GM18508 (cell line): ENCODE data around the gene RPS6KA6.
"Not testable (repeated sequence)": the region's sequence is repeated elsewhere in the genome, so short reads cannot be mapped to it uniquely, and the experiment has no call there.

ENCODE experiments used
- ATAC-seq: cut with Tn5 transposase; IDR thresholded peaks from one replicate; pipeline ENCODE4 v1.9.1; 2021; ENCODE audit warnings: moderate number of reproducible peaks; ENCODE audit not compliant: insufficient read depth, unreplicated experiment

Gene RPS6KA6

GRCh38 chrX:84168095-84168494, 19.9 kb downstream of the RPS6KA6 start:
- no peak for ATAC-seq

- no peak for ATAC-seq
These were observed 22.3 kb downstream of the RPS6KA6 start for GRCh38 chrX:84165711-84166110.

GRCh38 chrX:84162401-84162800, 25.6 kb downstream of the RPS6KA6 start:
- no peak for ATAC-seq

GRCh38 chrX:84161641-84162040, 26.4 kb downstream of the RPS6KA6 start:
- ATAC-seq: no peak

- ATAC-seq: no peak
These were observed 27.3 kb downstream of the RPS6KA6 start for GRCh38 chrX:84160736-84161135.

GRCh38 chrX:84156821-84157220, 31.2 kb downstream of the RPS6KA6 start:
- no peak for ATAC-seq

- no peak for ATAC-seq
These were observed 32.1 kb downstream of the RPS6KA6 start for GRCh38 chrX:84155938-84156337.

GRCh38 chrX:84153538-84153937, 34.5 kb downstream of the RPS6KA6 start:
- ATAC-seq: no peak

GRCh38 chrX:84144991-84145390, 43.0 kb downstream of the RPS6KA6 start:
- no peak for ATAC-seq

- no peak for ATAC-seq
These were observed 43.7 kb downstream of the RPS6KA6 start for GRCh38 chrX:84144281-84144680.

- no peak for ATAC-seq
These were observed 55.0 kb downstream of the RPS6KA6 start for GRCh38 chrX:84133023-84133422.

GRCh38 chrX:84123585-84123984, 64.4 kb downstream of the RPS6KA6 start:
- no peak for ATAC-seq

- ATAC-seq: no peak
These were observed 69.2 kb downstream of the RPS6KA6 start for GRCh38 chrX:84118769-84119168.

GRCh38 chrX:84118315-84118714, 69.7 kb downstream of the RPS6KA6 start:
- no peak for ATAC-seq

- ATAC-seq: no peak
These were observed 79.4 kb downstream of the RPS6KA6 start for GRCh38 chrX:84108584-84108983.

GRCh38 chrX:84099120-84099519, 88.9 kb downstream of the RPS6KA6 start:
- ATAC-seq: no peak

- ATAC-seq: not testable (repeated sequence)
These were observed 108.4 kb downstream of the RPS6KA6 start for GRCh38 chrX:84079479-84080197.

GRCh38 chrX:84078991-84079390, 109.0 kb downstream of the RPS6KA6 start:
- no peak for ATAC-seq

GRCh38 chrX:84064814-84065213, 123.2 kb downstream of the RPS6KA6 start:
- ATAC-seq: no peak

GRCh38 chrX:84064164-84064563, 123.8 kb downstream of the RPS6KA6 start:
- ATAC-seq: no peak

- ATAC-seq: no peak
These were observed 140.7 kb downstream of the RPS6KA6 start for GRCh38 chrX:84047339-84047738.

GRCh38 chrX:84046403-84046984, 141.5 kb downstream of the RPS6KA6 start:
- peak; percentile 90 for ATAC-seq
